ENCODE results near the gene IFITM1.
"Not testable (repeated sequence)": the region's sequence is repeated elsewhere in the genome, so short reads cannot be mapped to it uniquely, and the experiment has no call there.

The IFITM1 gene

DNA sequence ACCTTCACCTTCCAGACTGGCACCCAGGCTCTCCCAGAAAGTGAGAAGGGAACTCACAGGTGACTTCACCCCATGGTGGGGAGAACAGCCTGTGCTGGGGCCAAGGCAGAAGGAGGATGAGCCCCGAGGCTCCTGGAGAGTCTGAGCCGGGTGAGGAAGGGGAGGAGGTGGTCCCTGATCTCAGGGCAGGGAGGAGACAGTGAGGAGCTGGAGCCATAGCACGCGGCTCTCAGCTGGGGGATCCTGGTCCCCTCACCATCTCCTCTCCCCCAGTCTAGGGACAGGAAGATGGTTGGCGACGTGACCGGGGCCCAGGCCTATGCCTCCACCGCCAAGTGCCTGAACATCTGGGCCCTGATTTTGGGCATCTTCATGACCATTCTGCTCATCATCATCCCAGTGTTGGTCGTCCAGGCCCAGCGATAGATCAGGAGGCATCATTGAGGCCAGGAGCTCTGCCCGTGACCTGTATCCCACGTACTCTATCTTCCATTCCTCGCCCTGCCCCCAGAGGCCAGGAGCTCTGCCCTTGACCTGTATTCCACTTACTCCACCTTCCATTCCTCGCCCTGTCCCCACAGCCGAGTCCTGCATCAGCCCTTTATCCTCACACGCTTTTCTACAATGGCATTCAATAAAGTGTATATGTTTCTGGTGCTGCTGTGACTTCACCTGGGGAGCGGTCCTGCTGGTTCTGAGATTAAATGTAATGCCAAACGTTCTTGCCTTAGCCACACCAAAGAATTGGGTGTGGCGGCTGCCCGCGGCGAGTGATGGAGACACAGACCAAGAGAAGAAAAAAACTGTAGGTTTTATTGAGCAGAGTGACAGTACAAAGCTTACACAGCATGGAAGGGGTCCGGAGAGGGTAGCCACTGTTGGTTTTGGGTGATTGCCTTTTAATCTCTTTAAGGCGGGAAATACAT, 4.8 kb upstream of the IFITM1 start:
- DNase-seq (ENCODE audit: low read depth in 2 of 2, low spot score in 1 of 2) = not testable (repeated sequence)

GRCh38 chr11:309979-310572, 3.8 kb upstream of the IFITM1 start:
- not testable (repeated sequence) for DNase-seq (ENCODE audit: low read depth in 2 of 2, low spot score in 1 of 2)

DNA sequence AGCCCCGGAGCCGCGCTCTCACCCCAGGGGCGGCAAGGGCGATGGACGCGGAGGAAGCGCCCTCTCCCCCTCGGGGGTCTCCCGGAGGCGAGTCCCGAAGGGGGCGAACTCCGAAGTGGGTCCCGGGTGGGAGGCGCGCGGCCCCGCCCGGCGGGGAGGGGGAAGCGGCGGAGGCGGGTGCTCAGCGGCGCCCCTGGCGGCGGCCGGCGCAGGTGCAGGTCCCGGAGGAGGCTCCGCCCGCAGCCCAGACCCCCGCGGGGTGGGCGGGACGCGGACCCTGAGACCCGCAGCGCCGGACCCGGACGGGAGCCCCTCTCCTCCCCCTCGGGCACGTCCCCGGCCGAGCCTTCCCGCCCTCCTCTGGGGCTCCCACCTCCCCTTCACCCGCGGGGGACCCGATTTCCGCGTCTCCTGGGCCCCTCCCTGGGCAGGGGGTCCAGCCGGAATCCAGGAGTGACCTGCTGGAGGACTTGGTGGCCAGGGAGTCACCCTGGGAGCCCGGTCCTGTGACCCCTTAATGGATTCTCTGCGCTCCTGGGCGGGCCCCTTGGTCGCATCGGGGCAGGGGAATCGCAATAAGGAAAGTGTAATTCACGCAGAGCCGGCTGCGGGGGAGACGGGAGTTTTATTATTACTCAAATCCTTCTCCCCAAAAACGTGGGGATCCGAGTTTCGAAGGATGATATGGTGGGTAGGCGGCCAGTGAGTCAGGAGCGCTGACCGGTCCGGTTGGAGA, 2.7 kb upstream of the IFITM1 start:
- not testable (repeated sequence) for DNase-seq (ENCODE audit: low read depth in 2 of 2, low spot score in 1 of 2)

GRCh38 chr11:312092-312816, 1.6 kb upstream of the IFITM1 start:
- no peak for DNase-seq (ENCODE audit: low read depth in 2 of 2, low spot score in 1 of 2)

- DNase-seq (ENCODE audit: low read depth in 2 of 2, low spot score in 1 of 2) = no peak
Measured at GRCh38 chr11:313304-313786, 495 bp upstream of the IFITM1 start.

GRCh38 chr11:314554-314875, 675 bp downstream of the IFITM1 start:
- not testable (repeated sequence) for DNase-seq (ENCODE audit: low read depth in 2 of 2, low spot score in 1 of 2)

DNA sequence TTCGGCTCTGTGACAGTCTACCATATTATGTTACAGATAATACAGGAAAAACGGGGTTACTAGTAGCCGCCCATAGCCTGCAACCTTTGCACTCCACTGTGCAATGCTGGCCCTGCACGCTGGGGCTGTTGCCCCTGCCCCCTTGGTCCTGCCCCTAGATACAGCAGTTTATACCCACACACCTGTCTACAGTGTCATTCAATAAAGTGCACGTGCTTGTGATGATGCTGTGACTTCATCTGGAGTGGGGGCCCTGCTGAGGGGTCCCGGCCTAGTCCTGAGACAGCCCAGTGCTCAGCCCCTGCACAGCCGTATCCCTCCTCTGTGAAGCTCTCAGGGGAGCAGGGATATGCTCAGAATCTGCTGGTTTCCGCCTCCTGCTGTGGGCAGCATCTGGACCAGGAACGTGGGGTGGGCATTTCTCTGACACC, 1.2 kb downstream of the IFITM1 start:
- DNase-seq (ENCODE audit: low read depth in 2 of 2, low spot score in 1 of 2) = no peak

DNA sequence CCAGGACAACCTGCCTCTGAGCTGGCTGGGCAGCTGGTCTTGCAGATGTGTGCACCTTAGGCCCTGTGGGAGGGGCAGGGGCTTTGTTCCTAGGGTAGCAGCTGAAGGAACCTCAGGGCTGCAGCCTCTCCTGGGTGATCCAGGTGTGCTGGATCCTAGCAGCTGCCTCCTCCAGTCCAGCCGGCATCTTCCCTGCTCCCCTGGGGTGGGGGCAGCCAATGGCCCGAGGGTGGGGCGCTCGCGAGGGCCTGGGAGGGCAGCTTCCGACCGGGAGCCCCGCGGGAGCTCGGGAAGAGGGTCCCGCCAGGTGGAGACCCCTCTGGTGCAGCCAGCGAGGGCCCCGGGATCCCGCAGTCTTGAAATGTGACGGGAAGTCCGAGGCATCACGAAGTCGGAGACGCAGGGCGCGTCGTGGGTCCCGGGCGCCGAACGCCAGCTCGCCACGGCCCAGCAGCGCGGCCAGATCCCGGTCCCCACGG, 1.7 kb downstream of the IFITM1 start:
- no peak for DNase-seq (ENCODE audit: low read depth in 2 of 2, low spot score in 1 of 2)

- DNase-seq (ENCODE audit: low read depth in 2 of 2, low spot score in 1 of 2) = no peak
Measured at GRCh38 chr11:316031-316701, 2.3 kb downstream of the IFITM1 start.

GRCh38 chr11:316891-317301, 3.1 kb downstream of the IFITM1 start:
- DNase-seq (ENCODE audit: low read depth in 2 of 2, low spot score in 1 of 2) = no peak

- DNase-seq (ENCODE audit: low read depth in 2 of 2, low spot score in 1 of 2) = not testable (repeated sequence)
Measured at GRCh38 chr11:317668-318404, 4.0 kb downstream of the IFITM1 start.

GRCh38 chr11:318405-319120, 4.7 kb downstream of the IFITM1 start:
- not testable (repeated sequence) for DNase-seq (ENCODE audit: low read depth in 2 of 2, low spot score in 1 of 2)

DNA sequence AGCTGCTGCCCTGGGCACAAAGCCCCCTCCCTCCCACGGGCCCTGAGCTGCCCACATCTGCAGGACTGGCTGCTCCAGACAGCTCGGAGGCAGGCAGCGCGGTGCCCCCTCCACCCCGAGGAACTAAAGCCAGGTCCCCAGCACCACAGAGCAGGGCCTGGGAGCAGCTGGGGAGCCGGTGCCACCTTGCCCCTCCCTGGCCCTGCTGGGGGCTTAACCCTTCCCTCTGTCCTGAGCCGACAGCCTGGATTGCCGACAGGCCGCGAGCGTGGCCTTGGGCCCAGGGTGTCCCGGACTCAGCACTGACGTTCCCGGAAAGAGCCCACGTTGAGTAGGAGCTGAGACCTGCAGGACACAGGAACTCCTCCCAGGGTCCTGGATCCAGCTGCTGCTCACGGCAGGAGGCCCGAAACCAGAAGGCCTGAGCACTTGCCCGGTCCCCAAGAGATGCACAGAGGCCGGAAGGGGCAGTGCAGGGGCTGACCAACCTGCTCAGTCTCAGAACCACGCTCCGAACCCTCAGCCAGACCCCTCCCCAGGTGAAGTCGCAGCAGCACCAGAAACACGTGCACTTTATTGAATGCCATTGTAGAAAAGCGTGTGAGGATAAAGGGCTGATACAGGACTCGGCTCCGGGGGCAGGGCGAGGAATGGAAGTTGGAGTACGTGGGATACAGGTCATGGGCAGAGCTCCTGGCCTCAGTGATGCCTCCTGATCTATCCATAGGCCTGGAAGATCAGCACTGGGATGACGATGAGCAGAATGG, 5.5 kb downstream of the IFITM1 start:
- not testable (repeated sequence) for DNase-seq (ENCODE audit: low read depth in 2 of 2, low spot score in 1 of 2)

DNA sequence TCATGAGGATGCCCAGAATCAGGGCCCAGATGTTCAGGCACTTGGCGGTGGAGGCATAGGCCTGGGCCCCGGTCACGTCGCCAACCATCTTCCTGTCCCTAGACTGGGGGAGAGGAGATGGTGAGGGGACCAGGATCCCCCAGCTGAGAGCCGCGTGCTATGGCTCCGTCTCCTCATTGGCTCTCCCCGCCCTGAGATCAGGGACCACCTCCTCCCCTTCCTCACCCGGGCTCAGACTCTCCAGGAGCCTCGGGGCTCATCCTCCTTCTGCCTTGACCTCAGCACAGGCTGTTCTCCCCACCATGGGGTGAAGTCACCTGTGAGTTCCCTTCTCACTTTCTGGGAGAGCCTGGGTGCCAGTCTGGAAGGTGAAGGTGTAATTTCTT, 6.0 kb downstream of the IFITM1 start:
- DNase-seq (ENCODE audit: low read depth in 2 of 2, low spot score in 1 of 2) = not testable (repeated sequence)

- DNase-seq (ENCODE audit: low read depth in 2 of 2, low spot score in 1 of 2) = no peak
Measured at GRCh38 chr11:324156-324555, 10.3 kb downstream of the IFITM1 start.

- not testable (repeated sequence) for DNase-seq (ENCODE audit: low read depth in 2 of 2, low spot score in 1 of 2)
Measured at GRCh38 chr11:324593-325517, 11.0 kb downstream of the IFITM1 start.
